ENCODE data around the gene SIRPB2.

Gene SIRPB2

GRCh38 chr20:1426231-1426849 is 64.9 kb downstream of the SIRPB2 start:
- TF ChIP-seq CTCF (conservative IDR thresholded peaks at IDR 0.05; ENCODE audit: low read depth, low read length), result no peak
- no peak for DNase-seq (ENCODE audit: low read depth)
- no peak overlapping the region for H3K4me3 ChIP-seq (ENCODE audit: low read length)
